Lower leg skin (tissue), 3 donors: ENCODE results near the gene SLFN13.

ENCODE experiments used
- CTCF ChIP-seq, 3 donors: fragments of 450-650 bp; IDR thresholded peaks; one replicate each; pipeline ENCODE4 v1.5.1; 2016; ENCODE audit warnings: antibody characterized with exemption in 3 of 3, mild to moderate bottlenecking in 3 of 3, moderate library complexity in 2 of 3
- POLR2A ChIP-seq, 2 donors: fragments of 450-650 bp; IDR thresholded peaks; one replicate each; pipeline ENCODE4 v1.6.1; 2016 to 2017; ENCODE audit warnings: antibody characterized with exemption in 2 of 2, mild to moderate bottlenecking in 1 of 2, moderate library complexity in 1 of 2

- TF ChIP-seq CTCF (IDR thresholded peaks at IDR 0.05) (no peak), POLR2A (IDR thresholded peaks at IDR 0.05) (no peak)
Measured at GRCh38 chr17:35489944-35490343, 41.4 kb upstream of the SLFN13 start.
